Endometrial microvascular endothelial cells (primary cell): ENCODE measurements around the gene LRRC52. TPM values are rescaled to one million over a fixed set of nuclear protein-coding genes. Genes with fewer than 3 reads are reported as not detected.

ENCODE experiments used
- in situ Hi-C: cut with HindIII; loops from 2 replicates; pipeline ENCODE4 v1.10.0; 2017; ENCODE audit warnings: low sequenced_read_pairs, low pct_unique_long_range_greater_than_20kb; ENCODE audit errors: inconsistent ontology term
- total RNA-seq: library from RNA; depleted of rRNA; stranded (reverse); fragments of >200 nt; gene quantifications from one replicate; pipeline ENCODE4 v1.2.3, GENCODE V29; 2015; ENCODE audit errors: inconsistent ontology term

LRRC52 gene
- total RNA-seq, 1 donor from 2014 or later = not detected

GRCh38 chr1:165533254-165533653 is 10.5 kb upstream of the LRRC52 start:
- in situ Hi-C loops = no loop called here

GRCh38 chr1:165536016-165536415 is 7.8 kb upstream of the LRRC52 start:
- in situ Hi-C loops = no loop called here

GRCh38 chr1:165537356-165538109 is 6.3 kb upstream of the LRRC52 start:
- in situ Hi-C loops = no loop called here

GRCh38 chr1:165539306-165539705 is 4.5 kb upstream of the LRRC52 start:
- in situ Hi-C loops = no loop called here

- in situ Hi-C loops = no loop called here
Observed at GRCh38 chr1:165539908-165540307, 3.9 kb upstream of the LRRC52 start.

GRCh38 chr1:165542015-165542631 is 1.7 kb upstream of the LRRC52 start:
- in situ Hi-C loops = no loop called here

GRCh38 chr1:165542647-165543046 is 1.2 kb upstream of the LRRC52 start:
- in situ Hi-C loops = no loop called here

GRCh38 chr1:165544996-165545395 is 1.2 kb downstream of the LRRC52 start:
- in situ Hi-C loops = no loop called here

- in situ Hi-C loops = no loop called here
Observed at GRCh38 chr1:165545974-165546373, 2.2 kb downstream of the LRRC52 start.

- in situ Hi-C loops = no loop called here
Observed at GRCh38 chr1:165549973-165550372, 6.2 kb downstream of the LRRC52 start.

GRCh38 chr1:165551469-165551868 is 7.7 kb downstream of the LRRC52 start:
- in situ Hi-C loops = no loop called here

- in situ Hi-C loops = no loop called here
Observed at GRCh38 chr1:165560883-165561656, 17.3 kb downstream of the LRRC52 start.

- in situ Hi-C loops = no loop called here
Observed at GRCh38 chr1:165562571-165562970, 18.8 kb downstream of the LRRC52 start.

- in situ Hi-C loops = no loop called here
Observed at GRCh38 chr1:165563551-165563950, 19.8 kb downstream of the LRRC52 start.

- in situ Hi-C loops = no loop called here
Observed at GRCh38 chr1:165564561-165564960, 20.8 kb downstream of the LRRC52 start.

GRCh38 chr1:165565751-165566490 is 22.1 kb downstream of the LRRC52 start:
- in situ Hi-C loops = no loop called here

GRCh38 chr1:165570078-165570477 is 26.3 kb downstream of the LRRC52 start:
- in situ Hi-C loops = no loop called here

- in situ Hi-C loops = no loop called here
Observed at GRCh38 chr1:165573787-165574186, 30.0 kb downstream of the LRRC52 start.

GRCh38 chr1:165574295-165574694 is 30.5 kb downstream of the LRRC52 start:
- in situ Hi-C loops = no loop called here
